Stromal cell of bone marrow (primary cell): ENCODE data around the gene ZFAND2B.
A peak's percentile ranks its signal among the peaks of the same experiment; 100 is the strongest.
"Not testable (repeated sequence)": the region's sequence is repeated elsewhere in the genome, so short reads cannot be mapped to it uniquely, and the experiment has no call there.

Source experiments
- DNase-seq: peaks from one replicate; pipeline ENCODE4 v3.0.0-alpha.2; 2012; ENCODE audit warnings: low read depth

The ZFAND2B gene

DNA sequence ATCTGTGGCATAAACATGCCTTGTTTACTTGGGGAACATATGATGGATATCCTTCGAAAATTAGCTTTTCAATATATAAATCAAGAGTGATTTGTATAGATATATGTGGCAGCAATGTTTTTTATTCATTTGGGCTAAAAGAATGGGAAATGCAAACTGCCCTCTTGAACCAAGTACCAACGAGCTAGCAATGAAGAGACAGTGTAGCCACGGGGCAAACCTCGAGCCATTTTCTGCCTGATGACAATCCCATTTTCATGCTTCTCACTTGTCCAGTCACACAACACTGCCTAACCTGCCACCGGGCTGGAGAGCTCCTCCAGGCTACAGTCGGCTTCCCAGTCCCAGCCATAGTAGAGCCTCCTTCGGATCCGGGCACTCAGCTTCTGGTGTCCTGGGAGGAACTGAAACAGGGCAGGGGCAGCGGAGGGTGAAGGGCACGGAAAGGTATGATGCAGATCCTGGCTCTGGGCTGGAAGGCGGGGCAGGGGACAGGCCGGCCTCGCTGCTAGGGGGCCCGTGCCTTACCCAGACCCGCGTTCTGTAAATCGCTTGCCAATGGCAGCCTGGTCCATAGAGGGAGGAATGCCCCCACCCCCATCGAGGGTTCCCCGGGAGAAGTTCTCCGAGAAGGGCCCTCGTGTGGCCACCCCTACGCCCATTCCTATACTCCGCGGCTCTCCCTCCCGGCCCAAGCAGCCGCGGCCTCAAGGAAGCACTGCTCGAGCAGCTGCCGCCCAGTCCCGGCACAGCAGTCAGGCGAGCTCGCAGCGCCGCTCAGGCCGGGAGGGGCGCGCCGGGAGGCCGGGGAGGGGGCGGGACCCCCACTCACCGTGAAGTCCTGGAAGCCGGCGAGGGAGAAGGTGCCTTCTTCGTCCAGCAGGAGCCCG lies 30.4 kb upstream of the ZFAND2B start:
- no peak for DNase-seq

DNA sequence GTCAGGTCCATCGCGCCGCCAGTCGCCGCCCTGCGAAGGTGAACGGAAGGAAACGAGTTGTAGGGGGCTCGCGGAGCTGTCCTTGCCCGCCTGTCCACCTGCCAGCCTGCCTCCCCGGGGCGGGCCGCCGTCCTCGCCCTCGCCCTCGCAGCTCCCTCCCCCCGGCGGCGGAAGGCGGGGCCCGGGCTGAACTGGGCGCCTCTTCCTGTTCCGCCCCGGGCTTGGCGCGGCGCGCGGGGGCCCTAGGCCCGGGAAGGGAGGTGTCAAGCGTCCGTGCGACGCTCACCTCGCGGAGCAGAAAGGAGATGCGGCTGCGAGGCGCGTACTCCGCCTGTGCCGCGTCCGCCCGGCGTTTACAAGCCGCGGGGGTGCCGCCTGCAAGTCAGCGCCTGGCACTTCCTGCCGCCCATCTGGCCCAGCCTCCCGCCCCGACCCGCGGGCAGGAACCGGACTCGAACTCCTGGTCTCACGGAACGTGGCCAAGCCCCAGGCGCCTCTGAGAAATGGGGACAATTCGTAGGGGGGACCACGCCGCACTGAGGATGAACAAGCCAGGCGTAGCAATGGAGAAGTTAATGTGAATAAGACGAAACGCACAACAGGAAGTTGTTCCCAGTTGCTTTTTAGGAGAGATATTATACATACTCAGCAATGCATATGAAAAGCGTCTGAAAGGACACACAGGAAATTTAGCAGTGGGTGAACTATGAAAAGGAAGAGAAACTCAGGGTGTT lies 29.6 kb upstream of the ZFAND2B start, which contains the start of gene CNPPD1:
Gene CNPPD1, minus strand, starts transcription at position 108 of the 734 bp plus-strand sequence. Its CDS starts 97 bp downstream, at position 11.
- DNase-seq, result peak; percentile 67

DNA sequence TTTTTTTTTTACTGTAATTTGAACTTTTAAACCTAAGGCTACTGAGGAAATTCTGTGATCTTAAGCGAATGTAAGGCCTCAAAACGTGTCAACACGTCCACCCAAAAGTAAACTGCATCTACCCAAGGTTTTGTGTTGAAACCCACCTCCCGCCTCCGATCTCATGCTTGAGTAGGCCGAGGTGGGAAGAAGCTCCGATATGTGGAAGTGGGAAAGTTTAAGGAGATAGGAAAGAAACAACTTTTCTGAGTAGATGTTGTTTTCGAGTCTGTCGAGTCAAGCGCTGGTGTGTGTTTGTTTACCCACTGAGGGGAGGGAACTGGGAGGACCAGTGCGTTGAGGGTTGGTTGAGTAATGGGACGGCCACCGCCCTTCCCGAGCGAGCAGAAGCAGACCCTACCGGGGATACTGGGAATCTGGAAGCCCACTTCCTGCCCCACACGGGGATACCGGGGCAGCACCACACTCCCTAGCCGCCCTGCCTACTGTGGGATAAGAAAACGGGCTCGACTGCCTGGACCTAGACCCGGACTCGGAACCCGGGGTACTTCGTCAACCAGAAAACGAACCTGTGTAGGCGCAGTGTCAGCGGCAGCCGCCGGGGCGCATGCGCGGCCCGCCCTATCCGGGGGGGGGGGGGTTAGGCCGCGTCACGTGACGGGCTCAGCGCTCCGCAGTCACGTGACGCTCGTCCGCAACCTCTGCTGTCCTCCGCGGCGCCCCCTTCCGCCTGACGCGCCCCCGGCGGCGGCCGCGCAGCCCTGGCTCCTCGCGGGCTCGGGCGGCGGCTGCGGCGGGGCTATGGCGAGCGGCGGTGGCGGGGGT lies 28.8 kb upstream of the ZFAND2B start, which contains the start of gene RETREG2:
Gene RETREG2, plus strand, starts transcription at position 724 of the 825 bp plus-strand sequence. Its CDS starts 78 bp downstream, at position 802.
- DNase-seq, result peak; percentile 79

DNA sequence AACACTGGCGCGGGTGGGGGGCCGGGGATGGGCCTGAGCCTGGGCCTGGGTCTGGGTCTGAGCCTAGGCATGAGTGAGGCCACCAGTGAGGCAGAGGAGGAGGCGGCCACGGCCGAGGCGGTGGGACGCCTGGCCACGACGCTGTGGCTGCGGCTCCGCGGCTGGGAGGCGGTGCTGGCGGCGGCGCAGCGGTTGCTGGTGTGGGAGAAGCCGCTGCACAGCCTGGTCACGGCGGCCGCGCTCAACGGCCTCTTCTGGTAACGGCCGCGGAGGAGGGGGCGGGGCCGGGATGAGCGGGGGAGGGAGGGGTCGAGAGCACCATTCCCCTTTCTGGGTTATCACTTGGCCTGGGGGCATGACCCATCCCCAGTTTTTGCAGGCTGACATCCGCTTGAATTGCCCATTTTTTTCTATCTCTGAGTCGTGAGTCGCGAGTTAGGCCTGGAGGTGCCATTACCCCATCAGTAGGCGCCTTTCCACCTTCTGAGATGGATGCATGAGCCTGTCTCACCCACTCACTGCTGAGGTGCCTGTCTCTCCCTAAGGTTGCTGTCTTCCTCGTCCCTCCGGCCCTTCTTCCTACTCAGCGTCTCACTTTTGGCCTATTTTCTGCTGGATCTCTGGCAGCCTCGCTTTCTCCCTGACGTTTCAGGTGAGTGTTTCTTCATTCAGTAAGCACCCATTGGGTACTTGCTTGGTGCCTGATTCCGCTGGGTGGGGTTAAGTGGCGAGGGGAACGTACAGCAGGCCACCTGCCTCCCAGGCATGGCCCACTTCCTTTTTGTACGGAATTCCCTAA lies 28.0 kb upstream of the ZFAND2B start:
- no peak for DNase-seq

- DNase-seq, result no peak
Measured at GRCh38 chr2:219179601-219180465, 26.7 kb upstream of the ZFAND2B start.

- DNase-seq, result no peak
Measured at GRCh38 chr2:219180961-219181360, 25.6 kb upstream of the ZFAND2B start.

GRCh38 chr2:219181531-219181930 lies 25.1 kb upstream of the ZFAND2B start:
- no peak for DNase-seq

DNA sequence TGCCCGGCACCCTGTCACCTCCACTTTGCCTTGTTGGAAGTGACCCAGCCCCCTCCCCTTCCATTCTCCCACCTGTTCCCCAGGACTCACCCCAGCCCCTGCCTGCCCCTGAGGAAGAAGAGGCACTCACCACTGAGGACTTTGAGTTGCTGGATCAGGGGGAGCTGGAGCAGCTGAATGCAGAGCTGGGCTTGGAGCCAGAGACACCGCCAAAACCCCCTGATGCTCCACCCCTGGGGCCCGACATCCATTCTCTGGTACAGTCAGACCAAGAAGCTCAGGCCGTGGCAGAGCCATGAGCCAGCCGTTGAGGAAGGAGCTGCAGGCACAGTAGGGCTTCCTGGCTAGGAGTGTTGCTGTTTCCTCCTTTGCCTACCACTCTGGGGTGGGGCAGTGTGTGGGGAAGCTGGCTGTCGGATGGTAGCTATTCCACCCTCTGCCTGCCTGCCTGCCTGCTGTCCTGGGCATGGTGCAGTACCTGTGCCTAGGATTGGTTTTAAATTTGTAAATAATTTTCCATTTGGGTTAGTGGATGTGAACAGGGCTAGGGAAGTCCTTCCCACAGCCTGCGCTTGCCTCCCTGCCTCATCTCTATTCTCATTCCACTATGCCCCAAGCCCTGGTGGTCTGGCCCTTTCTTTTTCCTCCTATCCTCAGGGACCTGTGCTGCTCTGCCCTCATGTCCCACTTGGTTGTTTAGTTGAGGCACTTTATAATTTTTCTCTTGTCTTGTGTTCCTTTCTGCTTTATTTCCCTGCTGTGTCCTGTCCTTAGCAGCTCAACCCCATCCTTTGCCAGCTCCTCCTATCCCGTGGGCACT lies 24.0 kb upstream of the ZFAND2B start:
- DNase-seq, result no peak

- DNase-seq, result no peak
Measured at GRCh38 chr2:219183151-219183772, 23.3 kb upstream of the ZFAND2B start.

DNA sequence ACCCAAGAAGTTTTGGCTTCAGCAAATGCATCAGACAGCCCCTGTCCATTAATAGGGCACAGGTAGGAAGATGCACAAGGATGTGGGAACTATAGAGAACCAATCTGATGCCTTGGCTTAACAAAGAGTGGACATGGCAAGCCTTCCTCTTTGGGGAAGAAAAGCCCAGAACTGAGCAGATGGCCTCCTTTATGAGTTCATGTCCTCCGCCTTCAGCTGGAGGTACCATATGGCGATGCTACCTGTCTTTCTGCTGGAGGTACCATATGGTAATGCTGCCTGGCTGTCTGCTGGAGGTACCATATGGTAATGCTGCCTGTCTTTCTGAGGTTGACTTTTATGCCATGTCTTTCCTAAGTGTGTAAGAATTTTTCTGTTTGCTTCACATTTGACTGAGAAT lies 22.5 kb upstream of the ZFAND2B start:
- DNase-seq, result no peak

DNA sequence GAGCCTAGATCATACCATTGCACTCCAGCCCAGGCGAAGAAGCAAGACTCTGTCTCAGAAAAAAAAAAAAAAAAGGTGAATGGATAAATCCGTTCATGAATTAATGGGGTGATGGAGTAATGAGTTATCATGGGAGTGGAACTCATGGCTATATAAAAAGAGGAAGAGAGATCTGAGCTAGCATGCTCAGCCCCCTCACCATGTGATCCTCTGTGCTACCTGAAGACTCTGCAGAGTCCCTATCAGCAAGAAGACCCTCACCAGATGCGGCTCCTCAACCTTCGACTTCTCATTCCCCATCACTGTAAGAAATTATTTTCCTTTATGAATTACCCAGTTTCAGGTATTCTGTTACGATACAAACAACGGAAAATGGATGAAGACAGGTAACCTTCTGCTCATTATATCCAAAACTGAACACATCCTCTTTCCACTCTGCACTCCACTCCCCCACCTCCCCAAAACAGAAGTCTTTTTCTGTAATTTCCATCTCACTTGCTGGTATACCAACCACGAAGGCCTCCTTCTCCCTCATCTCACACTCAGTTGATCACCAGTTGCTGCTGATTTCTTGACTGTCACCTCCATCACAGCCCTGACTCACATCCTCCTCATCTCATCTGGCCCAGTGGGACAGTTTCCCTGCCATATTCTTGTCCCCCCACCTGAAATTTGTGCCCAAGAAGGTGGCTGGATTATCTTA lies 19.7 kb upstream of the ZFAND2B start:
- DNase-seq, result no peak

DNA sequence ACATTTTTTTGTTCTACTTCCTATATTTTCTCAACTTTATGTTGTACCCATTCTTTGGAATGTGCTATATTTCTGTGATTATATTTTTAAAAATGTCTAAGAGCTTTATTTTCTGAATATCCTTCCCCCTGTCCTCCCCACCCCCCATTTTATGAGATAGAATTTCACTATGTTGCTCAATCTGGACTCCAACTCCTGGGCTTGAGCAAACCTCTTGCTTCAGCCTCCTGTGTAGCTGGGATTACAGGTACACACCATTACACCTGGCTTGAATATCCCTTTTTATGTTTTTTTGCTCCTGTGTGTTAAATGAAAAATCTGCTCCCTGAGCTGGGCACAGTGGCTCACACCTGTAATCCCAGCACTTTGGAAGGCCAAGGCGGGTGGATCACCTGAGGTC lies 9.2 kb upstream of the ZFAND2B start:
- DNase-seq, result no peak

- DNase-seq, result no peak
Measured at GRCh38 chr2:219198974-219199373, 7.6 kb upstream of the ZFAND2B start.

DNA sequence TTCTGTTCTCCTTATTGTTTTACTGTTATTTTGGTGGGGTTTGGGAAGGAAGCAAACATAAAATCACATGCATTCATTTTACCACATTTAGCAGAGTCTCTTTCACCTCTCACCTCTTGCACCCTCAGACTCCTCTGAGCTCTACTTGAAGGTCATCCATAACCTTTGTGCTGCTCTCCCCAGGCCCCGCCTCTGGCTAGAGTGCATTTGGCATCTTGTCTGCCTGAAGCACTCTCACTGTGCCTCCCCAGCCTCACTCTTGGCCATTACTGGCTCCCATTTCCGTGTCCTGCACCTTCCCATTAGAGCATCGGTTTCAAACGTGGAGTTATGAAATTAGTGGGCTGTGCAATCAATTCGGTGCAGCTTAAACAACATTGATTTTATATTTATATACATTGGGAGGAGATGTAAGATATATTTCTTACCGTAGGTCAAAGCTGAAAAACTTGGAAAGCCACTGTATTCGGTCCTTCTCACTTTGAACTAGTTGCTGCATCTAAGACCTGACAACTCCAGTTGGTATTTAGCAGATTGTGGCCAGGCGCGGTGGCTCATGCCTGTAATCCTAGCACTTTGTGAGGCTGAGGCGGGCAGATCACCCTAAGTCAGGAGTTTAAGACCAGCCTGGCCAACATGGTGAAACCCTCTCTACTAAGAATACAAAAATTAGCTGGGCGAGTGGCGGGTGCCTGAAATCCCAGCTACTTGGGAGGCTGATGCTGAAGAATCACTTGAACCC lies 6.9 kb upstream of the ZFAND2B start:
- DNase-seq, result no peak

GRCh38 chr2:219200502-219201326 lies 5.9 kb upstream of the ZFAND2B start:
- DNase-seq, result not testable (repeated sequence)

DNA sequence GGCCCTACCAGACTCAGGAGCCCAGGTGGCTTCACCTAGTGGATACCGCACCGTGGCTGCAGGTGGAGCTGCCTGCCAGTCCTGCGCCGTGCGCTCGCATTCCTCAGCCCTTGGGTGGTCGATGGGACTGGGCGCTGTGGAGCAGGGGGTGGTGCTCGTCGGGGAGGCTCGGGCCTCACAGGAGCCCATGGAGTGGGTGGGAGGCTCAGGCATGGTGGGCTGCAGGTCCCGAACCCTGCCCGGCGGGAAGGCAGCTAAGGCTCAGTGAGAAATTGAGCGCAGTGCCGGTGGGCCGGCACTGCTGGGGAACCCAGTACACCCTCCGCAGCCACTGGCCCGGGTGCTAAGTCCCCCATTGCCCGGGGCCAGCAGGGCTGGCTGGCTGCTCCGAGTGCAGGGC lies 5.3 kb upstream of the ZFAND2B start:
- not testable (repeated sequence) for DNase-seq
